H1 (cell line): ENCODE data around the gene FMNL1. TPM values are rescaled to one million over a fixed set of nuclear protein-coding genes. Genes with fewer than 3 reads are reported as not detected.

ENCODE experiments used
- CHD2 ChIP-seq: IDR thresholded peaks from 2 replicates; pipeline ENCODE4 v1.6.1; 2012; ENCODE audit warnings: low read length, improper control_type of control experiment
- EGR1 ChIP-seq: IDR thresholded peaks from 2 replicates; pipeline ENCODE4 v1.6.1; 2011; ENCODE audit warnings: low read depth, low read length, borderline replicate concordance
- TAF7 ChIP-seq: optimal IDR thresholded peaks from 2 replicates; pipeline ENCODE3; 2011; ENCODE audit warnings: low read depth, mild to moderate bottlenecking, inconsistent platforms, low read length, moderate library complexity, borderline replicate concordance
- TCF12 ChIP-seq: IDR thresholded peaks from 2 replicates; pipeline ENCODE4 v1.6.1; 2011; ENCODE audit warnings: low read depth, mild to moderate bottlenecking, low read length
- polyA plus RNA-seq, 7 experiments: library from polyadenylated mRNA; depleted of rRNA in 3 of 7; stranded (reverse) in 5 of 7; unstranded in 2 of 7; fragments of >200 nt in 5 of 7; fragments of 200-250 nt in 2 of 7; gene quantifications; 1 replicate in 5 of 7; 2 replicates in 1 of 7; 4 replicates in 1 of 7; pipeline versions ENCODE4 v1.2.1 to v1.2.3, GENCODE V29; 2011 to 2013; ENCODE audit warnings: missing spikeins in 2 of 7, mixed read lengths in 2 of 7
- total RNA-seq: library from RNA; stranded (reverse); fragmentation: NEBNext Ultra II Directional; extraction: Animal tissue kit (Norgen Biotek cat#: 25700); gene quantifications from 2 replicates; pipeline ENCODE4 v1.2.1, GENCODE V29; 2021

The FMNL1 gene
- total and polyA plus RNA-seq, 2 of the 8 experiments (the other 6 are each of a cell fraction or from before 2014, with no cell fraction given) = 2.5 to 8.6 TPM

DNA sequence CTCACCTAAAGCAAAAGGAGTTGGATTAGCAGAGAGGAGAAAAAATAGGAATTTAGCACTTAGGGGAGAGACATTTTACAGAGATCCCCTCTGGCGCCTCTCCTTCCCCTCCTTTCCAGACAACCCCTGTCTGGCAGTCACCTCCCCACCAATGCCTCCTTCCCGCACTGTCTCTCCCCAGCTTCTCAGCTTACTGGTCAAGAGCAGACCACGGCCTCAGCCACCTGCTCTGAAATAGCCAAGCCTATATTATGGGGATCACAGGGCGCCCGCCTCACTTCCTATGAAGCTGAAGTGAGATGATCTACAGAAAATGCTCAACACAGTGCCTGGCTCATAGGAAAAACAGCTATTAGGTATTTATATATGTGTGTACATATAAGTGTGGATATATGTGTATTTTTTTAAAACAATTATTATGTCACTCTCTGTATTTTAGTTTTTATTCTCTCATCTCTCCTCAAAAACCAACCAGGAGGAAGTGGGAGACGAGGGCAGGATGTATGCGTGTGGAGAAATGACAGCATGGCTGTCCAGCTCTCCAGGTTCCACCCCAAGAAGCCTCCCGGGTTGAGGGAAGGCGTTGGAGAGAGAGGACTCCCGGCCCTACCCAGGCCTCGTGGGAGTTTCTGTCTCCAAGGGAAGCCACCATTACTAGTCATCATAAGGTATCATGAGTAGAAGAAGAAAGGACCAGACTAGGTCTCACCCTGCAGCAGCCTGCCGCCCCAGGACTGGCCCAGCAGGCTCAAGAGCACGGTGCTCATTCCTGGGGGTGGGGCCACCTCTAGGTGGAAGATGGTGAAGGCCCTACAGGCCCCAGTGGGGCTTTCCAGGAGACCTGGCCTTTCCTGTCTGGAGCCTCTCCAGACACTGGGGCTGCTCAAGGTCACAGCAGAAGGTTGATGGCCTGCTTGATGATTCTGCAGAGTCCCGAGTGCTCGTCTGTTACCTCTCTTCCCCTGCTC, 67.9 kb downstream of the FMNL1 start (continued):
- TF ChIP-seq CHD2 (no peak), TCF12 (no peak), TAF7 (no peak), EGR1 (no peak)
